ENCODE results near the gene PAPOLA.

GRCh38 chr14:96508900-96509299 lies 6.7 kb downstream of the PAPOLA start:
- TF ChIP-seq PRPF4 (IDR thresholded peaks at IDR 0.05; ENCODE audit: insufficient read depth, low read depth, low read length, poor library complexity, severe bottlenecking): no peak
- TF ChIP-seq L3MBTL2 (IDR thresholded peaks at IDR 0.05): no peak
- no peak for TF ChIP-seq SRSF9 (IDR thresholded peaks at IDR 0.05; ENCODE audit: borderline replicate concordance, low read depth, low read length)
- no peak for TF ChIP-seq FOXA1 (IDR thresholded peaks at IDR 0.05; ENCODE audit: borderline replicate concordance)
- no peak for TF ChIP-seq HBP1 (CRISPR knock-in tag; IDR thresholded peaks at IDR 0.05)

All from K562 (cell line).